ENCODE data around the gene SSBP2. TPM values are rescaled to one million over a fixed set of nuclear protein-coding genes. Genes with fewer than 3 reads are reported as not detected.

Gene SSBP2
- total RNA-seq, 1 donor, result 34.3 TPM

GRCh38 chr5:81558188-81558587, 192.7 kb downstream of the SSBP2 start:
- no peak for DNase-seq (ENCODE audit: low read depth)
- H3K4me3 ChIP-seq (ENCODE audit: low read depth, low read length), result no peak overlapping the region
- no peak for TF ChIP-seq CTCF (IDR thresholded peaks at IDR 0.05; ENCODE audit: insufficient read depth, low read length)

- H3K4me3 ChIP-seq (ENCODE audit: low read depth, low read length), result no peak overlapping the region
- DNase-seq (ENCODE audit: low read depth), result peak; percentile 3
- no peak for TF ChIP-seq CTCF (IDR thresholded peaks at IDR 0.05; ENCODE audit: insufficient read depth, low read length)
Observed at GRCh38 chr5:81556809-81557208, 194.1 kb downstream of the SSBP2 start.

GRCh38 chr5:81555865-81556264, 195.0 kb downstream of the SSBP2 start:
- TF ChIP-seq CTCF (IDR thresholded peaks at IDR 0.05; ENCODE audit: insufficient read depth, low read length), result no peak
- no peak overlapping the region for H3K4me3 ChIP-seq (ENCODE audit: low read depth, low read length)
- no peak for DNase-seq (ENCODE audit: low read depth)

GRCh38 chr5:81554647-81555046, 196.2 kb downstream of the SSBP2 start:
- no peak for TF ChIP-seq CTCF (IDR thresholded peaks at IDR 0.05; ENCODE audit: insufficient read depth, low read length)
- no peak overlapping the region for H3K4me3 ChIP-seq (ENCODE audit: low read depth, low read length)
- no peak for DNase-seq (ENCODE audit: low read depth)

GRCh38 chr5:81553567-81554212, 197.2 kb downstream of the SSBP2 start:
- no peak for DNase-seq (ENCODE audit: low read depth)
- H3K4me3 ChIP-seq (ENCODE audit: low read depth, low read length), result no peak overlapping the region
- no peak for TF ChIP-seq CTCF (IDR thresholded peaks at IDR 0.05; ENCODE audit: insufficient read depth, low read length)

GRCh38 chr5:81552852-81553566, 197.9 kb downstream of the SSBP2 start:
- no peak overlapping the region for H3K4me3 ChIP-seq (ENCODE audit: low read depth, low read length)
- DNase-seq (ENCODE audit: low read depth), result no peak
- TF ChIP-seq CTCF (IDR thresholded peaks at IDR 0.05; ENCODE audit: insufficient read depth, low read length), result no peak
